NCI-H2029 (cell line): Measurements from ENCODE around the gene AZIN2.
A peak's percentile ranks its signal among the peaks of the same experiment; 100 is the strongest.
"Not testable (repeated sequence)": the region's sequence is repeated elsewhere in the genome, so short reads cannot be mapped to it uniquely, and the experiment has no call there.

Experiments used
- DNase-seq: peaks from one replicate; lab custom pipeline; 2025; lab: John Stamatoyannopoulos, UW

AZIN2 gene

DNA sequence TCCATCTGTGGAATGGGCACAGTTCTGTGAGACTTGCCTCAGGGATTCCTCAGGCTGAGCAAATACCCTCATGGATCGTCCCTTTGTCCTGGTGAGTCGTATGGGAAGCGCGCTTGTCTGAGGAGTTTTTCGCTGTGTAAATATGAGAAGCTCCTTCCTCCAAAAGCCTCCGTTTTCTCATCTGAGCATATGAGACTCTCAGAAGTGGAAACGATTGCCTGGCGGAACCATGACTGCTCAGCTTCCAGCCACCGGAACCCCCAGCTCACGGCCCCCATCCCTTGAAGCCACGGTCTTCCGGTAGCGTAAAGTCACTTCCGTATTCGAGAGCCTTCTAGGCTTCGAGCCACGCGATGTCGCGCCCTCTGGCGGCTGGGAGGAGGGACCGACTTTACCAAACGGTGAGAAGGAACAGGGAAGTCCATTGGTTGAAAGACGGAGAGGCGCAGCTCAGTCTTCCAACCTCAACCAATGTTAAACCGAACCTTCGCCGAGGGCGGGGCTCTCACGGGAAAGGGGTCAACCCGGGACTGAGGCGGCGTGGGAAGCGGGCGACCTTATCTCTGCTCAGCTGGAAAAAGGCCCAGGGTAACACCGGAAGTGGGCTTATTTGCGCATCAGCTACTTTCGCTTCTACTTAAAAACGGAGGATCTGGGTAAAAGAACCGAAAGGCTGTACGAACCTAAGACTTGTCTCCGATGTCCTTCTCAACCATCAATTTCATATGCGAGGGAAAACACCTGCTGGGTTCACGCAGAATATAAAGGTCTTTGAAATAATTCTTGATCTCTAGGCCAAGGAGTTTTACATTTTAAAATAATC lies 46.3 kb downstream of the AZIN2 start:
- peak; percentile 98 for DNase-seq

DNA sequence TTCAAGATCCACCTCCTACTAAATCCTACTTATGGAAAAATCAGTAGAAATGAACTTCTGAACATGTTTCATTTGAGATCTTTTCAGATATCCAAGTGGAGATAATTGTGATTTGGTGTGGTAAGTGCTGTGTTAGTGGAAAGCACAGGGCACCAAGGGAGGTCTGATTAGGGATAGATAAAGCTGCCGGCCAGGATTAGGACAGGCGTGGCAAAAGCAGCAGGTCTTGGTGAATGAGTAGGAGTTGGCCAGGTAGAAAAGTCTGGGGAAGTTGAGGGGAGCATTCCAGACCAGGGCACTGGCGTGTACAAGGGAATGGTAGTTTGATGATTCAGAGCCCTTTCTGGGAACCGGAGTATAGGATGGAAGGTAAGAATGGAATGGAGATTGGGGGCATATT lies 47.8 kb downstream of the AZIN2 start:
- DNase-seq = no peak

DNA sequence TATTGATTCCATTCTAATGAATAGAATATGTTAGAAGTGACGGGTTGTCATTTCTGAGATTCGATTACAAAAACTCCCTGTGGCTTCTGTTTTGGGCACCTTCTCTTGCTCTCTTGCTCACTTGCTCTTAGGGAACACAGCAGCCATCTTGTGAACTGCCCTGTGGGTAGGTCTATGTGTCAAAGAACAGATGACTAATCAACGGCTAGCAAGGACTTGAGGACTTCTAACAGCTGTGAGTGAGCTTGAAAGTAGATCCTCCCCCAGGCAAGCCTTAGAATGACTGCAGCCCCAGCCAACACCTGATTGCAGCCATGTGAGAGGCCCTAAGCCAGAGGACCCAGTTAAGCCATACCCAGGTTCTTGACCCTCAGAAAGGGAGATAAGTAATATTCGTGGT lies 49.3 kb downstream of the AZIN2 start:
- DNase-seq = no peak

DNA sequence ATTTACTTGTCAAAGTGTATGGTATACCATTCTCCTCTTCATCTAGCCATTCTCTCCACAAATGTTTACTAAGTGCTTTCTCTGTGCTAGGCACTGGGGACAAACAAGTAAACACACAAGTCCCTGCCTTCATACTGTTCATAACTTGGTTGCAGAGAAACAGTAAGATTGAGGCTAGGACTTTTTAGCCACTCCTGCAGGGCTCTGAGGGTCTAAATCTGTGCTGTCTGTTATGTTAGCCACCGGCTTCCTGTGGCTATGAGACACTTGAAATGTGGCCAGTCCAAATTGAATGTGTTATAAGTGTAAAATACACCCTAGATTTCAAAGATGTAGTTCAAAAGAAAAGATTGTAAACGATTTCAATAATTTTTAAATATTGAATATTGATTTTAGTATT lies 50.2 kb downstream of the AZIN2 start:
- no peak for DNase-seq

DNA sequence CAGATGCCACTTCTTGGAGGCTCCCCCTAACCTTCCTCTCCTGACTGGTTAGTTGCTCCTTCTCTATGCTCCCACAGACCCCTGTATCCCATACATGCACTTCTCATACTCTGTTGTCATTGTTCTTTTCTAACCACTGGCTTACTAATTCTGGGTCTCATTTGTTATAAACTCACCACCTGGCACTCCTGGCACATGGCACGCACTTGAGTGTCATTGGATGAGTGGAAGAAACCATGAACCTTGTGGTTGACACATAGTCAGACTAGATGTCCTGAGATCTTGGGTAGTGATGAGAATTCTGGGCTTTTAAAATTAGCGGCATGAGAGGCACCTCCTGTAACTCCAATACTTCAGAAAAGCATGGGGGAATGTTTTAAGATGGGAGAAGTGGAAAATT lies 51.6 kb downstream of the AZIN2 start:
- DNase-seq = no peak

DNA sequence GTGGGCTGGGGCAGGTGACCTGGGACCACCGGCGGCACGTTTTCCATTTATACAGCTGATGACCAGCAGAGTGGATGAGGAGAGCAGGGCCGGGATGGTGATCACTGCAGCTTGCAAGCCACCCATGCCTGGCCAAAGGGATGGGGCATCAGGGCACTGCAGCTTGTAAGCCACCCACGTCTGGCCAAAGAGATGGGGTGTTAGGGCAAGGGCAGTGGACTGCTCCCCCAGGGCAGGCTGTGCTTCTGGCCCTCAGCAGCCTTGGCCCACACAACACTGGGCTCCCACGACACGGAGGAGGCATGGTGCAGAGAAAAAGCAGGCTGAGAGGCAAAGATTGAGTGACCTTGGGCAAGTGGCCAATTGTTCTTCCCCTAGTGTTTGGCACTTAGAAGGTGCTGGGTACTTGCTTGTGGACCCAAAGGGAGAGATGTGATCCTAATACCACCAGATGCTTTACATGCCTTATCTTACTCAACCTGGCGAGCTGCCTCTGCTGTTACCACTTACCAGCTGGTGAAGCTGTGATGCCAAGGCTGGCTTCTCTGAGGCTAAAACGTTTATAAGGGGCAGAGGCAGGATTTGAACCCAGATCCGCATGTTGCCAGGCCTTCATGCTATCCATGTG lies 52.6 kb downstream of the AZIN2 start:
- no peak for DNase-seq

DNA sequence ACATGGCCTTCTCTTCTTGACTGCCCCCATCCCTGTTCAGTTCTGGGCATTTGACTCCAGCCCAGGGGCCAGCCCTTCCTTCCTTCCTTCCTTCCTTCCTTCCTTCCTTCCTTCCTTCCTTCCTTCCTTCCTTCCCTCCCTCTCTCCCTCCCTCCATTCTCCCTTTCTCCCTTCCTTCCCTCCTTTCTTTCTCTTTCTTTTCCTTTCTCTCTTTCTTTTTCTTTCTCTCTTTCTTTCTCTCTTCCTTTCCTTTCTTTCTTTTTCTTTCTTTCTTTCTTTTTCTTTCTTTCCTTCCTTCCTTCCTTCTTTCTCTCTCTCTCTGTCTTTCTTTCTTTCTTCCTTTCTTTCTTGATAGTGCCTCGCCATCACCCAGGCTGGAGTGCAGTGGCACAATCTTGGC lies 55.1 kb downstream of the AZIN2 start:
- not testable (repeated sequence) for DNase-seq

DNA sequence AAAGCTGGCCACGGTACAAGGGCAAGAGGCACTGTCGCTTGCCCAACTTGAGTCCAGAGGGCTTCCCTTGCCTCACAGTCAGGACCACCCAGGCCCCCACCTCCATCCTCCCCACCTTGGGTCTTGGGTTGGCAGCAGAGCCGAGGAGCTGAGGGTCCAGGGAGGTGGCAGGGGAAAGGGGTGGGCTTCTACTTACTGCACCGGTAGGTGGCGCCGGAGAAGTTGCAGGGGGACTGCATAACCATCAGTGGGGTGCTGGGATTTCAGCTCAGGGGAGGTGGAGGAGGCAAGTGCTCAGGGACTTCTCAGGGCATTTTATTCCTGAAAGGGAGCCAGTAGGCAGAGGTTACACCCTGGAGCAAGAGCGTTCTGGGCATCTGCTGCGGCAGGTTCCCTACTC lies 56.8 kb downstream of the AZIN2 start:
- DNase-seq = no peak

DNA sequence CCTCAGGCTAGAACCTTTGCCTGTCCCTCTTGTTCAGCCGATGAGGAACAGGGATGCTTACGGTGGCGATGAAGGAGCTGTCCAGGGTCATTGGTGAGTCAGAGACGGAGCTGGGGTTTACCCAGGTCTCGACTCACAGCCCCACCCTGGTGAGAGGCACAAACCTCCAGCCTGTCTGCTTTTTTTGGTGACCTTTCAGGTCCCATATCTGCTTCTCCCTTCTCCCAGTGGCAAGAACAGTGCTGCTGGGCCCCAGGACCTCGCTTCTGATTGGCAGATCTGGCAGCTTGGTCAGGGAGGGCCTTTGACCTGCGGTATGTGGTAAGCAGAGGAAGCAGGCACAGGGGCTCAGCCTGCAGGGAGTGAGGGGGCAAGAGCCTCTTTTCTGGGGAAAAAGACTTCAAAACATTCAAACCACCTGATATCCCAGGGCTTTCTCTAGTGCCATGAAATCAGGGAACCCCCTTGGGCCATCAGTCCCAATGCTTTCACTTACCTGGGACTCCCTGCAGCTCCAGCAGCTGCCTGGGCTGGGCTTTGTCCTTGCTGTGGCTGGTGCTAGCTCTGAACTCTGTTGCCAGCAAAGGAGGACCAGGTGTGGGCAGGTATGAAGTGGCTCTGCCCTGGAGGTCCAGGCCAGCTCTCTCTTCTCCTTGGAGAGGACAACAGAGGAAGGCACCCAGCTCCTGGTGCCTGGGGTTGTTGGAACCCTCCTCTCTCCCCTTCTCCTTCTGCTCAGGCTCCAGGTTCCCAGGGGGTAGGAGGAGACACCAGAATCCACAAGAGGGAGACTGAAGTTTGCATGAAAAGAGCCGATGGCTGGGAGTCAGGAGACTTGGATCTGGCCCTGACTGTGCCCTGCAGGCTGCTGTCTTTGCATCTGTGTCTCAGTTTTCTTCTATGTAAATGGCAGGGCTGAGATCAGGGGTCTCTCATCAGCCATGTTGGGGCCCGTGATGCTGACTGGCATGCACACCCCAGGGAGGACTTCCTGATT lies 59.5 kb downstream of the AZIN2 start:
- no peak for DNase-seq

DNA sequence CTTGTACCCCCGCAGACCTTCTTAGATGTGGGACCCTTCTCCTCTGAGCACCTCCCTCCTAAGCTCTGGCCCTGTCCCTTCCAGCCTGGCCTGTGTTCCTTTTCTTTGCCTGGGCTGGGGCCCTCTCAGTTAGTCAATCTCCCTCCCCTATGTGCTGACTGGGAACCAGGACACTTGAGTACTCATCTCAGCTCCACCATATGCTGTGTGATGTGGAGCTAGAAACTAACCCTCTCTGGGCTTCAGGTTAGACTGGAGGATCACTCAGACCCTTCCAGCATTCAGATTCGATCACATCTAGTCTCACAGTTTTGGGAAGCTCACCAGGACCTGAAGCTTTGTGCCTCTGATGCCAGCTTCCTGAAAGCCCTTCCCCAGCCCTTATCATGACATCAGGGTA lies 60.3 kb downstream of the AZIN2 start:
- no peak for DNase-seq

DNA sequence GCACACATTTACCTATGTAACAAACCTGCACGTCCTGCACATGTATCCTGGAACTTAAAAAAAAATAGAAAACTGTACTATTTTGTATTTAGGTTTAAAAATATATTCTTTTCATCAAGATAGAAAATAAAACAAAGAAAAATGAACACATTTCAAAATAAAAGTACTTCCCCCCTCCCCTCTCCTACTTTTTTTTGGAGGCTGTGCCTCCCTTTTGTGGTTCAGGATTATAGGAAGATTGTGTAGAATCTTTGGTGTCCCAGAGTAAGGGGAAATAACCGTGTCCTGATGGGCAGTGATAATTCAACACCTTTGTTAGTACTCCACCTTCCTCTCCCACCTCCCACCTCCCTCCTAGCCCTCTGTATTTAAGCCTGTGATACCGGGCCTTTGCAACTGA lies 60.8 kb downstream of the AZIN2 start:
- no peak for DNase-seq

DNA sequence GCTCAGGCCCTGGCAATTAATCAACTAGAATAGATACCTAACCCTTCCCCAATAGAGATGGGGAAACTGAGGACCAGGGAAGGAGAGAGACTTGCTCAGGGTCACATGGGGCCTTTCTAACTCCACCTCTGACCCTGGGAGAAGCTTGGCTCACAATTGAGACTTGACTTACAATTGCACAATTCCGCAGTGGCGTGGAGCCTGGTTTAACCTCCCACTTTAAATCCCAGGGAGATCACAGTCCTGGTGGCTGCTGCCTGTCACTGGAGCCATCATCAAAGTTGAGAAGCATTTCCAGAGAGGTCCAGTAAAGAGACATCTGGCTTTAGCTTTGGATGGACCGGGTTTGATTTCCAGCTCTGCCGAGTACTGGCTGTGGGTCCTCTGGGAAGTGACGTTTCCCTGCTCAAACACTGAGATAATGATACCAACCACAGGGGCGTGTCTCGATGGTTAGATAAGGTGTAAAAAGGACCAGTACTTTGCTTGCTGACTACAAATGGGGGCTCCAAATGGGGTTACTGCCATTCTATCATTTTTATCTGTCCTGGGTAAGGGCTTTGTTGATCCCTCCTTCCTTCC lies 61.6 kb downstream of the AZIN2 start:
- no peak for DNase-seq

DNA sequence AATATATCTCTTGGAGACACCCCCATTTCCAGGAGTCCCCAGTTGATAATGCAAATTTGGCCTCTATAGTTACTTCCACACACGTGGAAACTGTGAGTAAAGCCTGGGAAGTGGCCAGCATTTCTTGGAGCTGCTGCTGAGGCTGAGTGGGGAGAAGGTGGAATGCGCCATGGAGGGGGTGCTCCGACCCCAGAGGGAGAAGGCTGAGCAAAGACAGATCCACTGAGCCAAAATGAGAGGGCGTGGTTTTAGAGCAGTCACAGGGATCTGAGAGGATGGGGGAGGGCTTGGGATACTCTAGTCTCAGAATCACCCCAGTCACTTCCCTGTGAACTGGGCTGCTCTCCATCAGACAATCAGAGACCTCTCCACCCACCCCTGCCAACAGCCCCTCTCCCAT lies 62.2 kb downstream of the AZIN2 start:
- DNase-seq = no peak

DNA sequence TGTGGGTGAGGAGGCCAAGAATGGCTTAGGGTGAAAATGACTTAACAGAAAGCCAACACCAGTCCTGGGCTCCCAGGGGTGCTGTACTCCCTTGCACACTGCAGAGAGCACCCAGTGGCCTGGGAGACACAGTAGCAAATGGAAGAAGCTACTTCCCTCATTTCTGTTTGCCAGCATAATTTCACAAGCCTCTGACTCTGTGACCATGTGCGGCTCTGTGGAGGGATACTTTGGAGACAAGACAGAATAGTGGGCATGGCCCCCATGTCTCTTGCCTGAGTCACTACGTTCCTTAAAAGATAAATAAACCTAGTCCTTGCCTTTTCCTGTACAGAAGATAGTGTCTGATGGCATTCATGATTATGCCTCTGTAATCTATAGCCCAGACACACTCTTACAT lies 62.7 kb downstream of the AZIN2 start:
- DNase-seq = no peak

DNA sequence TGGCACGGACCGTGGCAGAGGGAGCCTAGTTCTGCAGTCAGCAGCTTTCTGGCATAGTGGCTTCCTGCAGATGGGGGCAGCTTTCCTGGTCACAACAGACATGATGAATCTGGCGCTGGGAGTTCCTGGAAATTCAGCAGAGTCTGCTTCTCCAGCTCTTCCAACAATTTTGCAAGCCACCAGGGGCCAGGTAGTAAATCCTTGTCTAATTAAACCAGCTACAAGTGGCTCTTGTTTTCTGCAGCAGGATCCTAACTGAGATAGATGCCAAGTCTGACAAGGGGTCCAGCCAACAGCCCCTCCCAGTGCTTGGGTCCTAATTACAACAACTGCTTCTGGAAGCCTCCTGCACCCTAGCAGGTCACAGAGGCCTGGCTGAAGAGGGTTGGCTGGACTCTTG lies 65.0 kb downstream of the AZIN2 start:
- no peak for DNase-seq

DNA sequence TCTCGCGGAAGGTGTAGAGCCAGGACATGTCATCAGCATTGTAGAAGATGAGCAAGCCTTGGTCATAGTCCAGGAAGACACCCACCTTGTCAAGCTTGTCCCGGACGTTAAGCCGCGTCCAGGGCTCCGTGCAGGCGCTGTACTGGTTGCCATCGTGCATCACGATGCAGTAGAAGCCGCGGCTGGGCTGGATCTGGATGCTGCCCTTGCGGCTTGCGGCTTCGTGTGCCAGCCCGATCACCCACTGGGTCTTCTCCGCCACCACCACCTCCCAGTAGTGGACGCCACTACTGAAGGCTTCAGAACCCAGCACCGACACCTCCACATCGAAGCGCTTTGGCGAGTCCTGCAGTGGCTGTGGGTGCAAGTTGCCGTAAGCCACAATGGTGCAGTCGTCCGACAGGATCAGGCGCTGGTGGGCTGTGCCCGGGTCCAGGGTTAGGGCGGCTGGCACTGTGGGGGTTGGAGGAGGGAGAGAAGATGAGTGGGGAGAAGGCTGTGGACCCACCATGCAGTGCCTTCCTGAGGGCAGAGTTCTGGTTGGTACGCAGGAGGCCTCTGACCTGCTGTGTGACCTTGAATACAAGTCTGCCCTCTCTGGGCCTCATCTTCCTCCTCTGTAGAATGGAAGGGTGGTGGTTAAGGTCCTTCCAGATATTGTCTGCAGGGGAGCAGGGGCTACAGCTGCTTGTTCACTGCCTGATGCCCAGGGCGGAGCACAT lies 66.5 kb downstream of the AZIN2 start:
- DNase-seq = no peak

DNA sequence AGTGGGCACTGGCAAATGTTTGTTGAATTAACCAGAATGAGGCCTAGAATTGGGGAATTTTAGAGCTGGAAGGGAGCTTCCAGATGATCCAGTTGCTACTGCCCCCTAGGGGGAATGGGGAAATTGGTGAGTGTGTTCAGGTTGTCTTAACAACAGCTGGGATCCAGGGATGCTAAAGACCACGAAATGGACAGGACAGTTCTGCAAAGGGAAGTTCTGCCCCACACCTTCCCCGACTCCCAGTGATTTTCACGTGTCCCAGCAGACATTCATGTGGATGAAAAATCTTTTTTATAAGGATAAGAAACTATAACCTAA lies 67.0 kb downstream of the AZIN2 start:
- no peak for DNase-seq

DNA sequence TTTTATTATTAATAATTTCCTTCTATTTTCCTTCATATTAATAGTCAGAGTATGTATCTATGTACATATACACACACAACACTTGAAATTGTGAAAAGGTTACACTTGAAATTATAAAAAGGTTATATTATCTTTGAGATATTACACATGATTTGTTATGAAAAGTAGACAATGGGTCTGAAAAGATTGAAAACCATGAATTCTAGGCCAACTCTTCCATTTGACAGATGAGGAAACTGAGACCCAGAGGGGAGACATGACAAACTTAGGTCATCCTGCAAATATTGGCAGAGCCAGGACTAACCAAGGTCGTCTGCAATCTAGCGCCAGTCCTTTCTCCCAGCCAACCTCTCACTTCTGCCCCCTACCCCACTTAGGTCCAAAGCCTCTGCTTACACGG lies 67.7 kb downstream of the AZIN2 start:
- DNase-seq = no peak

DNA sequence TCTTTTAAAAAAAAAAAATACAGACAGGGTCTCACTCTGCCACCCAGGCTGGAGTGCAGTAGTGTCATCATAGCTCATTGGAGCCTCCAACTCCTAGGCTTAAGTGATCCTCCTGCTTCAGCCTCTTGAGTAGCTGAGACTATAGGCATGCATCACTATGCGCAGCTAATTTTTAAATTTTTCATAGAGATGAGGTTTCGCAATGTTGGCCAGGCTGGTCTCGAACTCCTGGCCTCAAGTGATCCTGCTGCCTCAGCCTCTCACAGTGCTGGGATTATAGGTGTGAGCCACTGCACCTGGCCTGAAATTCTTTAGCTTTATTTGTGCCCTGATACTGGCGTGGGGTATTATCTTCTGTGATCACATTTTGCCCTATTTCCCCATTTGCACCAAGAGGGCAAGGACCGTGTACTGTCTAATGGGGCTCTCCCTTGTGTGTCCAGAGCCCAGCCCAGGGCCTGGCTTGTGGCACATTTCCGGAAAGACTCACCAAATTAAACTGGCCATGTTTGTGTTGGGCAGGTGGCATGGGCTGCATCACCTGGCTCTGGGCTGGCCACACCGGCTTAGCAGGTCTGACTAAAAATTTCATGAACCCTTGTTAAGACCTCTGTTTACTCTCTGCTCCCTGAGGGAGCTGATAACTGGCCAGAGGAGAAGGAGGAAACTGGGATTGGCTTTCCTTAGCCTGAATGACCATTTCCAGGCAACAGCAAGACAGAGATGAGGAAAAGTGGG lies 68.7 kb downstream of the AZIN2 start:
- DNase-seq = no peak

DNA sequence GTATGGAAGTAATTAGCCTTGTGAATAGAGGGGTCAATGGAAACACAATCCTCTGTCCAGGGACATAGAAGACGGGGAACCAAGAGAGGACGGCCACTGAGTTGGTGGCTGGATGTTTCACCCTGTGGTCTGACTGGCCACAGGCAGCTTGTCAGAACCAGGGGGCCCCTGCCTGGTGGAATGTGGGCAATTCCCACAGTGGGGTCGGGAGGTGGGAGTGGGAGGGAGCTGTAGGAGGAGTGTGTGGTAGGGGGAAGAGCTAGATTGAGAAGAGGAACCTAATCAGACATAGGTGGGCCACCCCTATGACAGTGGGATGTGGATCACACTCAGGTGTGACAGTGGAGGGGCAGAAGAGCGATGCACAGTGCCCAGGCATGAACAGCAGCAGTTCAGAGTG lies 69.6 kb downstream of the AZIN2 start:
- DNase-seq = no peak

DNA sequence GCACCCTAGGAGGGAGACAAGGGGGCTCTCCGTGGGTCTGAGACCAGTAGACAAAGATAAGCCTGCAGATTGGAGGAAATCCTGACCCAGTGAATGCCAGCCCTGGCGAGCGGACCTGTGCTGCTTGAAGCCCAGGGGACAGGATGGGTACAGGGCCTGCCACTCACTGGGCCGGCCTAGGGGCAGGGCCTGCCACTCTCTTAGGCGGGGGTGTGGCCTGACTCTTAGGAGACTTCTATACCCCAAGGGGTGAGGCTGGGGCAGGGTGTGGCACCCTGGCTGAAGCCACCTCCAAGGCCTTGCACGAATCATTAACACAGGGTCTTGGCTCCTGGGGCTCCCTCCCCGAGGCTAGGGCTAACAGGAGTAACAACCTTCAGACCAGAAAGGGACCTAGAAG lies 70.2 kb downstream of the AZIN2 start:
- DNase-seq = no peak
